ENCODE measurements around the gene ADAMTS6. TPM values are rescaled to one million over a fixed set of nuclear protein-coding genes. Genes with fewer than 3 reads are reported as not detected.

Gene ADAMTS6
- total RNA-seq, 2 experiments from 2014 or later = 2.0 to 2.6 TPM

DNA sequence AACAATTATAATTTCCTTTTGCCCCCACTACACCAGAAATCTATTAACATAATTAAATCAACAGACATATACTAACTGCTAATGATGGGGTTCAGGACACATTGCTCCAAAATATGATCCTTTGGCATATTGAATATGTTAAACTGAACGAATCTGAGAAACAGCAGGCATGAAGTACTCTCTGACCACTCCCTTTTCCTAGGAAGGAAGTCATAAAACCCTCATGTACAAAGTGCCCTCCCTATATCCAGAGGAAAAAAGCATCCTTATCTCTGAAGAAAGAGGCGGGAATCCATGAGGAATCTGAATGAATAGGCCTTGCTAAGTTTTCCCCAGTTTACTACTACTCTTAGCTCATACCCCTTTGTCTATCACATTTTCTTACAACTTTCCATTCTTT lies 67.9 kb downstream of the ADAMTS6 start:
- Histone ChIP-seq H3K9me3 (ENCODE audit: control insufficient read depth in 1 of 2, insufficient read depth in 1 of 2, low read length in 2 of 2) (peaks cover 6 to 12% of the 10 kb centered on the region in 2 experiments), H3K27me3 (ENCODE audit: control insufficient read depth in 1 of 2, insufficient read depth in 2 of 2, low read length in 2 of 2) (no peaks in the 10 kb centered on the region), H3K36me3 (ENCODE audit: insufficient read depth, low read length) (no peaks in the 10 kb centered on the region), H3K4me1 (ENCODE audit: insufficient read depth, low read length) (no peaks in the 10 kb centered on the region), H3K27ac (ENCODE audit: low read depth in 1 of 2, low read length in 2 of 2) (no peak overlapping the region), H3K4me3 (ENCODE audit: low read length) (no peak overlapping the region)
- H3K36me3 Mint-ChIP-seq (ENCODE audit: low read depth) = peaks cover 8% of the 10 kb centered on the region
- TF ChIP-seq, protein P1, sequence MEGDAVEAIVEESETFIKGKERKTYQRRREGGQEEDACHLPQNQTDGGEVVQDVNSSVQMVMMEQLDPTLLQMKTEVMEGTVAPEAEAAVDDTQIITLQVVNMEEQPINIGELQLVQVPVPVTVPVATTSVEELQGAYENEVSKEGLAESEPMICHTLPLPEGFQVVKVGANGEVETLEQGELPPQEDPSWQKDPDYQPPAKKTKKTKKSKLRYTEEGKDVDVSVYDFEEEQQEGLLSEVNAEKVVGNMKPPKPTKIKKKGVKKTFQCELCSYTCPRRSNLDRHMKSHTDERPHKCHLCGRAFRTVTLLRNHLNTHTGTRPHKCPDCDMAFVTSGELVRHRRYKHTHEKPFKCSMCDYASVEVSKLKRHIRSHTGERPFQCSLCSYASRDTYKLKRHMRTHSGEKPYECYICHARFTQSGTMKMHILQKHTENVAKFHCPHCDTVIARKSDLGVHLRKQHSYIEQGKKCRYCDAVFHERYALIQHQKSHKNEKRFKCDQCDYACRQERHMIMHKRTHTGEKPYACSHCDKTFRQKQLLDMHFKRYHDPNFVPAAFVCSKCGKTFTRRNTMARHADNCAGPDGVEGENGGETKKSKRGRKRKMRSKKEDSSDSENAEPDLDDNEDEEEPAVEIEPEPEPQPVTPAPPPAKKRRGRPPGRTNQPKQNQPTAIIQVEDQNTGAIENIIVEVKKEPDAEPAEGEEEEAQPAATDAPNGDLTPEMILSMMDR (IDR thresholded peaks at IDR 0.05) = no peak
- POLR2A ChIA-PET = no interaction called here
- H3K27ac Mint-ChIP-seq = no peak overlapping the region
- intact Hi-C loops (cut with DNase I, micrococcal nuclease) = no loop called here
- CTCF ChIA-PET = no interaction called here
- H3K4me1 Mint-ChIP-seq (ENCODE audit: low read depth) = no peaks in the 10 kb centered on the region
- no peak for DNase-seq
- H3K27me3 Mint-ChIP-seq = peaks cover 4% of the 10 kb centered on the region
- peaks cover 11% of the 10 kb centered on the region for H3K9me3 Mint-ChIP-seq
- no peak for ATAC-seq (ENCODE audit: poor library complexity)
- H3K4me3 Mint-ChIP-seq = no peak overlapping the region

DNA sequence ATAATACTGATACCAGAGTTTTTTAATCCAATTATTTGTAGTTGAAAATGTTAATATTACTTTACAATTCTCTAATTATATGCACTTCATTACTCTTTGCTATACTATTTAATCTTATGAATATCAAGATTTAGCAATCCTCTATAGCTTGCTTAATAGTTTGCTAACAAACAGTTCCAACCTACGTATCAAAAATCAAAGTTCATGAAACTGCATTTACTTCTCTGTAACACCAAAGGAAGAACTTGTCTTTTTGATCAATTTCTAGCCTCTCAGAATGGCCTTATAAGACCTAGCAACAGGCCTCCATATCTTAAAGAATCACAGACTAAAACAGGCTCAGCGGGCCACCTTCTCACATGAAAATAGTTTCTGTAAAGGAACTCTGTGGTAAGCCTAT lies 68.9 kb downstream of the ADAMTS6 start:
- H3K36me3 ChIP-seq (ENCODE audit: insufficient read depth, low read length) = no peaks in the 10 kb centered on the region
- intact Hi-C loops (cut with DNase I, micrococcal nuclease) = no loop called here
- H3K27me3 Mint-ChIP-seq = peaks cover 4% of the 10 kb centered on the region
- peaks cover 13% of the 10 kb centered on the region for H3K36me3 Mint-ChIP-seq (ENCODE audit: low read depth)
- H3K27me3 ChIP-seq (ENCODE audit: control insufficient read depth in 1 of 2, insufficient read depth in 2 of 2, low read length in 2 of 2) = no peaks in the 10 kb centered on the region
- H3K9me3 ChIP-seq (ENCODE audit: control insufficient read depth in 1 of 2, insufficient read depth in 1 of 2, low read length in 2 of 2) = peaks cover 6 to 12% of the 10 kb centered on the region in 2 experiments
- CTCF ChIA-PET = no interaction called here
- H3K27ac Mint-ChIP-seq = no peak overlapping the region
- POLR2A ChIA-PET = no interaction called here
- no peak overlapping the region for H3K4me3 Mint-ChIP-seq
- peaks cover 10% of the 10 kb centered on the region for H3K9me3 Mint-ChIP-seq
- H3K4me1 Mint-ChIP-seq (ENCODE audit: low read depth) = no peaks in the 10 kb centered on the region
- H3K4me3 ChIP-seq (ENCODE audit: low read length) = no peak overlapping the region
- H3K27ac ChIP-seq (ENCODE audit: low read depth in 1 of 2, low read length in 2 of 2) = no peak overlapping the region
- ATAC-seq (ENCODE audit: poor library complexity) = no peak
- DNase-seq = no peak
- H3K4me1 ChIP-seq (ENCODE audit: insufficient read depth, low read length) = no peaks in the 10 kb centered on the region
- TF ChIP-seq, protein P1 (IDR thresholded peaks at IDR 0.05) = no peak

- H3K9me3 Mint-ChIP-seq = no peaks in the 10 kb centered on the region
- no peaks in the 10 kb centered on the region for H3K4me1 Mint-ChIP-seq (ENCODE audit: low read depth)
- Histone ChIP-seq H3K9me3 (ENCODE audit: control insufficient read depth in 1 of 2, insufficient read depth in 1 of 2, low read length in 2 of 2) (peaks cover 0 to 9% of the 10 kb centered on the region in 2 experiments), H3K4me1 (ENCODE audit: insufficient read depth, low read length) (no peaks in the 10 kb centered on the region), H3K36me3 (ENCODE audit: insufficient read depth, low read length) (no peaks in the 10 kb centered on the region), H3K27me3 (ENCODE audit: control insufficient read depth in 1 of 2, insufficient read depth in 2 of 2, low read length in 2 of 2) (no peaks in the 10 kb centered on the region), H3K27ac (ENCODE audit: low read depth in 1 of 2, low read length in 2 of 2) (no peak overlapping the region), H3K4me3 (ENCODE audit: low read length) (no peak overlapping the region)
- POLR2A ChIA-PET = no interaction called here
- TF ChIP-seq, protein P1 (IDR thresholded peaks at IDR 0.05) = no peak
- DNase-seq (no peak), ATAC-seq (ENCODE audit: poor library complexity) (no peak)
- no peak overlapping the region for H3K27ac Mint-ChIP-seq
- no peak overlapping the region for H3K4me3 Mint-ChIP-seq
- H3K36me3 Mint-ChIP-seq (ENCODE audit: low read depth) = peaks cover 9% of the 10 kb centered on the region
- intact Hi-C loops (cut with DNase I, micrococcal nuclease) = no loop called here
- CTCF ChIA-PET = no interaction called here
- peaks cover 4% of the 10 kb centered on the region for H3K27me3 Mint-ChIP-seq
These were observed 70.4 kb downstream of the ADAMTS6 start for GRCh38 chr5:65411356-65411755.

All from CD4-positive, alpha-beta T cell (primary cell).